Activated CD8-positive, alpha-beta memory T cell treated with anti-CD3 and anti-CD28 coated beads, Interleukin-2, amount 50 U/mL, for 24 hours (primary cell): ENCODE results near the gene ZC2HC1B.

Source experiments
- DNase-seq: peaks from one replicate; pipeline ENCODE4 v3.0.0-alpha.2; 2020; ENCODE audit errors: extremely low read depth

Gene ZC2HC1B

DNA sequence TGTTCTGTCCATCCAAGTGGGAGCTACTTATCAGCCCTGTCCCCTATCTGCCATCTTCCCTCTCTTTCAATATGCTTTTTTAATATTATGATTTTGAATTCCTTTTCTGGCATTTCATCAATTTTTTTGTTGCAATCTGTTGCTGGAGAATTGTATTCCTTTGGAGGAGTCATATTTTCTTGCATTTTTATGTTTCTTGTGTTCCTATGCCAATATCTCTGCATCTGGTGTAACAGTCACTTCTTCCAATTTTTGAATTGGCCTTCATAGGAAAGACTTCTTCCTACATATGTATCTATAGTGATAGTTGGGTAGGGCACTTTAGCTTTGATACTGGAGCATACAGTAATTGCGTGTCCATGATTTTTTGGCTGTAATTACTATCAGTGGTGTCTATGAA, 70.1 kb downstream of the ZC2HC1B start:
- DNase-seq: no peak

DNA sequence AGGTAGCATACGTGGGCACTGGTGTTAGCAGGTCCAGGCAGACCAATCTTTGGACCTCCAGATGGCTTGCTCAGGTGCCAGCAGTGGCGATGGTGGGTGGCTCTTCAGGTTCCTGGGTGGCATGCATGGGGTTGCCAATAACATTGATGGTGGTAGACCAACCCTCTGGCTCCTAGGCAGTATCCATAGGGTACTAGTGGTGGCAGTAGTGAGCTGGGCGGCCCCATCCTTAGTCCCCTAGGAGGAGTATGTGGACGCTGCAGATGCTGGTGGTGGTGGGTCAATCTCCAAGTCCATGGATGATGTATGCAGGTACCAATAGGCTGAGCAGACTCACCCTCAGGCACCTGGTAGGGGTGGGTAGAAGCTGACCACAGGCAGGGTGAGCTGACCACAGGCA, 70.6 kb downstream of the ZC2HC1B start:
- DNase-seq: no peak

DNA sequence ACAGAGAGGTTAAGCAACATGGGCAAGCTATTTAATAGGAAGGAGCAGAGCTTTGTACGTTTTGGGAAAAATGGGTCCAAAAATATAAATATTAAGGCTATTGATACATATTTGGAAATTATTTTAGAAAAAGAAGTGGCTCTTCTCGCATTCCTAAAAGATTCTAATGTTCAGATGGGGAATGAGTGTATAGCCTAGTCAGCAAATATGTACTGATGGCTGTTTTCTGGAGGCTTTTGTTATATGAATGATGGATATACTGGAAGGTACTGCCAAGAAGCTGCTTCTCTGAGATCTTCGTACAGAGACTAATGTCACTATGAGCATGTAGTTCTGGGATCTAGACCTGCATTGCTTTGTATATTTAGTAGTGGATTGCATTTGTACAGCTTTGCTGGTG, 72.1 kb downstream of the ZC2HC1B start:
- no peak for DNase-seq

DNA sequence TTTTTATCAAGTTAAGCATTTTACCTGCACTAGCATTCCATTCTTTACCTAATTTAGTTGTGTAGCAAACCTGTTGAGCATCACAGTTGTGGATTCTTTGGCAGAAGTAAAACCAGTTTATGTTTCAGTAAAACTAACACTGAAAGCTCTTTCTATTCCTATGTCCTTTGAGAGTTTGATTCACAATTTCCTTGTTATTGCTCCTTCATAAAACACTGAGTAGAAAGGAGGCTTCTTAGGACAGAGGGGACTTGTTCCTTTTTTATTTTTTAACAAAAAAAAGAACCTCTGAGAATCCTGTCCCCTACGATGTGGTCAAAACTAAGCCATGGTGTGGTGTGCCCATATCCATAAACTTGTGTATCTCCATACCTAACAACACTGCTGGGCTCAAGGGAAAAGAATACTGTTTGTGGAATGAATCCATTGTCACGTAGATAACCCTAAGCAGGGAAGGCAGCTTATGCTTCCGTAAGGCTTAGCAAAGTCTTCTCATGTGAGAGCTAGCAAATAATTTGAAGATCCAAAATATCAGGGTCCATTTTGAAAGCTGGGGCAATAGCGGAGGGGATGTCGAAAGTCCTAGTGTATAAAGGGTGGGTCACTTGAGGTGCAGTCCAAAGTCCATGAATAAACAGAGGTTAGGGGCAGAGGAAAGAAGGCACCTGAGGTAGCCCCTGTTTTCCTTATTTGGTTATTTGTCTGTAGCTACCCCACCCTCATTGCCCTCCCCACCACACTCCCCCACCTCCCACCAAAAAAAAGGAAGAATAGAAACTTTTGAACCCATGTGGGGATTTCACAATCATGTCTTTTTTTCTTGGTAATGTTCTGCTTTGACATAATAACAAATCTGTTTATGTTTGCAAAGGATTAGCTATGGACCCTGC, 72.7 kb downstream of the ZC2HC1B start:
- no peak for DNase-seq

DNA sequence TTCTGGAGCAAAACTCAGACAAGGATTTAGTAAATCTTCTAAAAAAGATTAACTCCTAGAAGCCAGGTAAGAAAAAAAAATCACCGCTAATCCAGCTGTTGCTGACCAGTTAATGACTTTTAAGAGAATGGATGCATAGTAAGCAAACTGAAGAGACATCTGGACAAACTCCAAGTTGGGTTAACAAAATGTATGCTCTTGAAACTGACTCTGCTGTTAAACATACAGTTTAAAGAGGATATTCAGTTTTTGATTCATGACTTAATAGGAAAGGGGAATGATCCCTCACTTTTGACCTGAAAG, 73.3 kb downstream of the ZC2HC1B start:
- DNase-seq: no peak

DNA sequence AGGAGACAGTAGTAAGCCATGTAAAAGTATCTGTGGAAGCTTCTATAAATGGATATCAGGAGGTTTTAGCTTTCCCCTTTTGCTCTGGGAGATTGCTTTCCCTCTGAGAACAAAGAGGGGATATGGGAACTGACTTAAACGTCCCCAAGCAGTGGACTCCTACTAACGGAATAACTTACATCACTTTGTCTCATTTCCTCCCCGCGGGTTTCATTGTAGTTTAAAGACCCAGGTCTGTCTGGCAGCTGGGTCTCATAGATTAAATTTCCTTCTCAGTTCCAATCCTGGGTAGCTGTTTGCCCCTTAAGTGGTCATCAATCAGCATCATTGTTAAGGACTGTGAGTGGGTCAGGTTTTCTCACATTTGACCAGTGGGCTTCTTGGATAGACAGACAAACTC, 75.1 kb downstream of the ZC2HC1B start:
- no peak for DNase-seq

DNA sequence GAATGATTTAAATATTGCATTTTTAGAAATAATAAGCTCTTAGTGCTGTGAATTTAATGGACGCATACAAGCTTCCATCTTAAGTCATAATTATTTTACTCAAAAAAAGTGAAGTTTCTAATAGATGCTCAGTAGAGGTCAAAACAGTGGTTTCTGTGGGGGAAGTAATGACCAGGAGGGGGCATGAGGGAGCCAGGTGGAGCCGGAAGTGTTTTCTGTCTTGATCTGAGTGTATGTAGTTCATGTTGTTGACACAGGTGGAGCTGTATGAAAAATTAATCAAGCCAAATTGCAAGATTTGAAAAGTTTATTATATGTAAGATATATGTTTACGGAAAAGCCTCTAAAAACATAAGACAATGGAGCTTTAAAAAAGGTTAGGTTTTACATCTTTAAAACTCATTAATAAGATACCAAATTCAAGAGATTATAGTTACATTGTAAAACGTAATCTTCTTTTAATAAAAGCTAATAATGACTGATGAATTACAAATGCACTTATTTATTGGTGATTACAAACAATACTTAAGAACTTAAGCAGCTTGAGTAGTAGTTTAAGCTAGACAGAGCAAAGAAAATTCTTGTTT, 75.8 kb downstream of the ZC2HC1B start:
- DNase-seq: peak; percentile 4

DNA sequence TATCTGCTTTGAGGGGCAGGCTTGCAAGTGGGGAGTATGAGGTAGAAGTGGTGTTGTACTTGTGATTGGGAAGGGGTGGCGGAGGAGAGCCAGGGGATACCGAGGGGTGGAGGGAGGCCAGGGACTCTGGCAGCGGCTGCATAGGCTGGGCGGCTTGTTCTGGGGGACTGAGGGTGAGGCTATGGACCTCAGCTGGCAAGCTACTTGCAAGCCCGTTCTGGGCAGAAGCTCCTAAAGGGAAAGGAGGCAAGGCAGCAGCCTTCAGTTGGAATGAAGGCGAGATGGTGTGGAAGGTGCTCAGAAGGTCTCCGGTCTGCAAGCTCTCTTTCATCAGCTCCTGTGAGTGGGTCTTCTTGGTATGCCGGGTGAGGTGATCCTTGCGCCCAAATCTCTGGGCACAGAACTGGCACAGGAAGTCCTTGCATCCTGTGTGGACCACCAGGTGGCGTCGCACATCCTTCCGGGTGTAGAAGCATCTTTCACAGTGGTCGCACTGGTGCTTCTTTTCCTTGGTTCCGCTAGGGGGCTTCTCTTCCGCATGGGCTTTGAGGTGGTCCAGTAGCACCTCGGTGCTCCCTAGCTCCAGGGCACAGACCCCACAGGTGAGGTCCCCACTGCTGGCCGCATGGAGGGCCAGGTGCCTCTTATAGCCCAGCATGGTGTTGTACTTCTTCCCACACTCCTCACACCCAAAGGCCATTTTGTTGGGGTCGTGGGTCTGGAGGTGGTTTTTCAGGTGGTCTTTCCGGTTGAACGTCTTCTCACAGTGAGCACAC, 77.8 kb downstream of the ZC2HC1B start:
- DNase-seq: peak; percentile 23

DNA sequence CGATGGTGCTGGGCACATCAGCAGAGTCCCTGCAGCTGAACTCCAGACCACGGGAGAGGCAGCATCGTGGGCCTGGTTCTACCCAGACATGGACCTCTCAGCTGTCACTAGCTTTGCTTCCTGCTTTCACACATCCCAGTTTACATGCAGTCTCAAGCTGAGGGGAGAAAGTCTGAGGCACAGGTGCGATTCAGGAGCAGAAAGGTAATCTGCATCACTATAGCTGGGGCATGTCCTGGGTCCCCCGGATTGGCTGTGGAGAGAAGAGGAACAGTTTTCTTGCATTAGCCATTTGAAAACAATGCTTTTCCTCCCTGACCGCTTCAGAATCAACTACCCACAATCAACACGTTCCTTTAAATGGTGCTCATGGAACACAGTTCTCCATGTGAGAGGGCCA, 83.9 kb downstream of the ZC2HC1B start:
- no peak for DNase-seq

DNA sequence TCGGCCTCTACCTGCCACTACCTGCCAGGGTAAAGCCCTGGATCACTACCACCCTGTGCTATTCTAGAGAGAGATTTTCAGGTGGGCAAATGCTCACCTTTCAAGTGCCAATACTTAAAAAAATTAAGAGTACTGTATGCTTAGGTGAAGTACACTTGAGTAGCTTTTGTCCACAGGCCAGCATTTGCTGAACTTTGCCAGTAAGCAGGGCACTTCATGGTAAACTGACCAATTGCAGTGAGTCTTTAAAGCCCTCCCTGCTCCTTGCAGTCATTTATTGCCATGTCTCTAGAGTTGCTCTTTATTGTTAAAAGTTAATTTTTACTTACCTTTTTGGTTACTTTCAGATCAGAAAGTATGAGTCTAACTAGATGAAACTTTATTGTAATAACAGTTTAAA, 85.3 kb downstream of the ZC2HC1B start:
- no peak for DNase-seq

DNA sequence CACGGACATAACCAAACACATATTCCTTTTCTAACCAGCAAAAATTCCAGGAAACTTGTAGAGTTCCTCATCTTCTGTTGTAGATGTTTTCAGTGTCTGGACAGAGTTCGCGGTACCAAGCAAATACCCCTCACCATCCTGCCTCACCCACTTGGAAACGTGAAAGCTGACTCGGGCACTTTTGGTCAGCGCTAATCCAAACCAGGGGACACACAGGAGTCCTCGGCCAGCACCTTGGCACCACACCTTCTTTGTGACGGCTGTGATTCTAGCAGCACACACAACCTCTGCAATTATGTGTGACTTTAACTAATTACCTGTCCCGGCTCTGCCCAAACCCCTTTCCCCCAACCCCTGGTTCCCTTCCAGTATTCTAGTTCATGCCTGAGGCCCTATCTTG, 85.7 kb downstream of the ZC2HC1B start:
- no peak for DNase-seq

DNA sequence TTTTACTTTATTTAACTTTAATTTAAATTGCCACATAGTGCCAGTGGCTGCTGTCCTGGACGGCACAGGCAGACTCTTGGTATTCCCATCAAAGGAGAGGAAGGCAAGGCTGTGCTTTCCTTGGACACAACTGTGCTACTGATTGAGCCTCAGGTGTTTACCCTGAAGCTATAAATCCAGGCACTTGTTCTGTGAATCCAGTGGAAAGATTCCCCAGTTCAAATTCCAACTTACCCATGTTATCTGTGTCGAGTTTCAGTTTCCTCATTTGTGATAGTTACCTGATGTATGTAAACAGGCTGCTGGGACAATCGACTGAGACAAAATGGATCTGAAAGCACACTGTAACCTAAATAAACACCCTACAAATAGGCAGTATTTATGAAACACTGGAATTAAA, 86.6 kb downstream of the ZC2HC1B start:
- DNase-seq: no peak

DNA sequence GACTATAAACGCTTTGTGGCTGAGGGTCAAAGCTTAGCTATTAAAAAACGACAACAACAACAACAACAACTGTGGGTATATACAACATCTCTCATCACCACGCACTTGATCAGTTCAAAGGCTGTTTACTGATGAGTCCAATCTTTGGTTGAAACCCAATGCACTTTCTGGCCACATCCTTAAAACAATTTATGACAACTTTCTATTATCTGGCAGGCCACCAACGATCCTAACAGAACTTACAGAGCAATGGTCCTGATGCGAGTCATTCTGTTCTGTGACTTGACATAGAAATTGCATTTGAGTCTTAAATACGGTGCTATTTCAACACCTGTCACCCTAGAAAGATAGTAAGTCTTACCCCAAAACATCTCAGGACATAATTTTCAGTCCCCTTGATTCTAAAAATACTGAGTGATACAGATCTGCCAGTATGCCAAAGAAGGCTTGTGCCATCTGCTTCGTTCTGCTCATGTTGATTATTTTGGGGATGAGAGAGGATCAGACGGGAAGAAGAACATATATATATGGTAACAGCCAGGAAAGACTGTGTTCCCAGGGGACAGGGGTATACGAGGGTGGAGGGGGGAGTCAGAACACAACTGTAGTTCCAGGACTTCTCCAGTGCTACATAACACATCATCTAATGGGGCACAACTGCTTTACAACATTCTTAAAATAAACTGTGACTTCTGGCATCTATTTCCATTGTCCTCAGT, 87.9 kb downstream of the ZC2HC1B start:
- DNase-seq: no peak

DNA sequence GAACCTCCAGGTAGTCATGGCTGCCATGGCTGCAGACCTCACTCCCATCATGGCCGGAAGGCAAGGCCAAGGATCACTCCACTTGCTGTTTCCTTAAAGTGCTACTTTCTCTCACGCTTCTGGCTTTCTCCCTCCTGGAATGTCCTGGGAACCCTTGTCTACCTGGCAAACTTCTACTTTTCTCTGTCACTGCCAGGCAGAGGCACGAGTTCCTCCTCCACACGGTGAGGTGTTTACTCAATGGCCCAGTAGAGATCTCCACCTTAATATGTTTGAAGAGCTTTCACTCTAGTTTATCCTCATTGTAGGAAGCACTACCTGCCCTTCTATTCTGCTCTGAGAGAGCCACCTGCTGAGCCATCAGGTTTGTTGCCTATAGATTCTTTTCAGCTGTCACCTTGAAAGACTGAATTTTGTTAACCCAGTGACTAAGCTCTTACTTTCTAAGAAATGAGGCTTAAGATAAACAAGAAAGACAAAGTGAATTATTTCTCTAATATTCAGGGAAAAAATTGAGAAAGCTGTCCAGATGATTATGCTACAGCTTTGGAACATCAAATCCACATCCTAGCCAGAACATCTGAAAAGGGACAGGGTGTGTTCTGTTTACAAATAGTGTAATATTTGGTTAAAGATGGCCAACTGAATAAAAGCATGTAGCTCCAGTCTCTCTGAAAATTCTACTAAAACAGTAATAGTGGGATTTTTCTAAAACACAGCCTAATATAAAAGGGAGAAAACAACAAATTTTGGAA, 88.8 kb downstream of the ZC2HC1B start:
- no peak for DNase-seq

DNA sequence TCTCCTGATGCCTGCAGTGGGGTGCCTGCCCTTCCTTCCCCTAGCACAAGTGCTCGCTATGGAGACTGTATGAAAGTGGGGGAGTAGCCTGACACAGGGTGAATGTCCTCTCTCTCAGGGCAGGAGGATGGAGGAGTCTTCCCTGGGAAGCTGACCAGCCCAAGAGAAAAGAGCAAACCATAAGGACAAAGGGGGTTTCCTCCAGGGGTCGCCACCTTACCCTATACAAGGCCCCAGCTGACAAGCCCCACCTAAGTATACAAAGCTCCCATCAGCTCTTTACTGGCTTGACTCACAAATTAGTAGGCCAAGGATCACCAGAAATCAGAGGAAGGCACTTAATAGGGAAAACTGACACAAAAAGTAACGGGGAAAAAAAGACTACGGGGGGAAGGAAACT, 89.6 kb downstream of the ZC2HC1B start:
- DNase-seq: no peak

DNA sequence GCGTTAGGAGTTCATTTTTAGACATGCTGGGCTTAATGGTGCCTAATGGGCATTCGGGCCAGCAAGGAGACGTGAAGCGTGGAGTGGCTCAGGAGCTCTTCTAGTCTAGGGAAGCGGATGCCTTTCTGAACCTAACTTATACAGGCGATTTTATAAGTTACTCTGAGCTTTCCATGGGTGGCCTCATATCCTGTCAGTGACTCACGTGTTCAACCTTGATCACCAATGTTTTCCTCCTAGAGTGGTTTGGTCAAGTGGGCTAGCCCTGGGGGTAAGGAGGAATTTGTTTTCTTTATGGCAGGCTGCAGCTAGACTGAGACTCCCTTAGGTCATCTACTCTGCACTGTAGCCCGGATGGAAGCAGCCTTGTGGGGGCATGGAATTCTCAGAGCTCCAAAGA, 91.7 kb downstream of the ZC2HC1B start:
- no peak for DNase-seq

DNA sequence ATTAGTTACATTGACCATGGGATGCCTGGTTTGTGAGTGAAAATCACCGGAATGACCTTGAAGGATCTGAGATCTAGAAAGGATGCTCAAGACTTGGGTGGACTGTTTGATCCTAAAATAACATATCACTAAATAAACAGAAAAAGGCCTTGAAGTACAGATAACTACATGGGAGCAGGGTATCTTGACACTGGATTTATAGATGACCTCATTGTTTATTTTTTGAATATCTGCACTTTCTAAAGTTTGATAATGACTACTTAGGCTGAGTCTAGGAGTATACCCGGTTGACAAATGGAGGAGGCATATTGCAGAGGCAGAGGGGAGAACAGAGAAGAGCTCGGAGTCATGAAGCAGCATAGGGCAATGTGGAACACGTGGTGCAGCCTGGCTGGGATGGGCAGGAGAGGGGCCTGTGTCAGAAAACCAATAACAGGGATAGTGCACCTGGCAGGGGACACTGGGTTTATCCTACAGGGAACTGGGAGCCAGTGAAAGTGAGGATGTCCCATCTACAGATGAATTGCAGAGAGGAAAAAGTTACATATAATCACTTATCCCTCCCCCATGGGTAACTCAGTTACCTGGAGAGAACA, 93.5 kb downstream of the ZC2HC1B start:
- no peak for DNase-seq

DNA sequence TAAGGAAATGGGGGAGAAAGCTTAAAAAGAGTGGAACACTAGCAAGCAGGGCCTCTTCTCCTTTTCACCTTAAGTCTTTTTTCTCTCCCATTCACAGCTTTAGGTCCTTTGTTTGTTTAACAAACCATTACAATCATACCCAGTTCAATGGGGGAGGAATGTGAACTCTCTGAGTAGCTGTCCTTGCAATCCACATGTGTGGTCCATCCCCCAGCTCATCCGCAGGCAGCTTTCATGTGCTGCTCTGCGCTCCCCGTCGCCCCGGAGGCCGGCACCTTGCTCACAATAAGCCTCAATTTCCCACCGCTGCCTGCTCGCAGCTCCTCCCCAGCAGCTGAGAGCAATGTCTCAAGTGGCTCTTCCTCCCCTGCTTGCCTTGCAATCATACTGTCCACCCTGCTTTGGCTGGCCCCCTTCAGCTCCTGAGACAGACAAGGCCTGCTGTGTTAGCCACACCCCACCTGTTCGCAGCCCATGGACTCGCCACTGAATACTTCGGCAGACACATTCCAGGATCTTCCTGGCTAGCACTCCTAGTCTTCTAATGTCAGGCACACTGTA, 94.6 kb downstream of the ZC2HC1B start:
- no peak for DNase-seq

DNA sequence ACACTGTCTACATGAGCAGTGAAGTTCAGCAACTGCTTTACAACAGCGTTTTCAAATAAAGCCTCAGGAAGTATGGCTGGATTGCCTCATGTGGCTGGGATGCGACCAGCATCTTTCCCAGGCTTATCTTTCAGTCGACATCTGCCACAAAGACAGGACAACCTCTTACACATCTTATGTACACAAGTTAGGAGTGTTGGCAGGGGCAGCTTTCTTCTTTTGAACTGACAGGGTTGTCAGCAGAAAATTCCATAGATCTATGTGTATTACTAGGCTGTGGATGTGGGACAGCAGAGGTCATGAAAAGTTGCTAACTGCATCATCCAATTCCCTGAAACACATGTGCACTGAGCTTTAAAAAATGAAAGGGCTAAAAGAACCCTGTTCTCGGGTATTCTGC, 95.7 kb downstream of the ZC2HC1B start:
- DNase-seq: no peak

DNA sequence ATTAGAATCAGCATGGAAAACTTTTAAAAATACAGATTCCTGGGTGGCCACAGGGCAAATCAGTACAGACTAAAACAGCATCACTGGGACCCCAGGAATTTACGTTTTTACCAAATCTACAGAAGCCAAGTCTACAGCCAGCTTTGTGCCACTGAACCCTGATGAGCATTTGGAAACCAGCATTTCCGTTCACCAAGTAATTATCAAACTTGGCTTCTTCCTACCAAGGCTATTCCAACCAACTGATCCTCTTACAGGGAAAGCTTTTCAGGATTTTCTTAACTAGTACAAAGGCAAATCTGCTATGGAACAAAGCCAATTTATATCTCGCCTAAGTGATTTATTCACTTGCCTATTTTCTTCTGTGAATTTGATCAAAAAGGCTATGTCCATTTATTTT, 96.8 kb downstream of the ZC2HC1B start:
- no peak for DNase-seq
